Fibroblast of lung (primary cell): Measurements from ENCODE around the gene PYY.
A peak's percentile ranks its signal among the peaks of the same experiment; 100 is the strongest.

ENCODE experiments used
- EZH2 ChIP-seq: IDR thresholded peaks from 2 replicates; pipeline ENCODE4 v1.5.1; 2012; ENCODE audit warnings: low read length, control low read depth, mild to moderate bottlenecking; ENCODE audit errors: missing control alignments
- TF ChIP-seq, protein P1 (sequence below), 2 donors: IDR thresholded peaks in 1 of 2; conservative IDR thresholded peaks in 1 of 2; 1 replicate in 1 of 2; 2 replicates in 1 of 2; pipeline ENCODE4 v1.5.1; 2011 to 2012; ENCODE audit warnings: low read length in 2 of 2, control low read depth in 1 of 2, inconsistent platforms in 1 of 2, low read depth in 1 of 2, mild to moderate bottlenecking in 1 of 2

DNA sequence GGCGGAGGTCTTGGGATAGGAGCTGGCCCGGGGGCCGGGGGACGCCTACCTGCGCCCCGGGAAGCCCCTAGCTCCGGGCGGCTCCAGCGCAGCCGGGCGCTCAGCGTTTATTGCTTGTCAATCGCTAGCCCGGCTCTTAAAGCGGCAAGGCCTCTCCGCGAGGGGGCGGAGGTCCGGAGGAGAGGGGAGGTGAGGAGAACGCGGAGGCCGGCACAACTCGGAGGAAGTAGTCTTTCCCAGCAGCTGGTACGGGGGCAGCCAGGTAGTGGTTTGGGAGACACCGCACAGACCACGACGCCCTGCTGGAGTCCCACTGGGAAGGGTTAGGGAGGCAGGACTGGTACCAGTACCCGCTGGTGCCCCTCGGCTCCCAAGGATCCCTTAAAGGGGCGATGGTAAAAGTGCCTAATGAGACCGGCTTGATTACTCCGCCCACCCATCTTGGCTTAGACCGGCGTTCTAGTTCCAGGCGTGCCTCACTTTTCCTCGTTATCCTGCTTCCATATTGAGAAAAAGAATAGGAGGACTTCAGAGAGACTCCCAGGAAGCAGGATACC lies 46.2 kb downstream of the PYY start, which contains the start of gene MPP2:
- TF ChIP-seq, protein P1, sequence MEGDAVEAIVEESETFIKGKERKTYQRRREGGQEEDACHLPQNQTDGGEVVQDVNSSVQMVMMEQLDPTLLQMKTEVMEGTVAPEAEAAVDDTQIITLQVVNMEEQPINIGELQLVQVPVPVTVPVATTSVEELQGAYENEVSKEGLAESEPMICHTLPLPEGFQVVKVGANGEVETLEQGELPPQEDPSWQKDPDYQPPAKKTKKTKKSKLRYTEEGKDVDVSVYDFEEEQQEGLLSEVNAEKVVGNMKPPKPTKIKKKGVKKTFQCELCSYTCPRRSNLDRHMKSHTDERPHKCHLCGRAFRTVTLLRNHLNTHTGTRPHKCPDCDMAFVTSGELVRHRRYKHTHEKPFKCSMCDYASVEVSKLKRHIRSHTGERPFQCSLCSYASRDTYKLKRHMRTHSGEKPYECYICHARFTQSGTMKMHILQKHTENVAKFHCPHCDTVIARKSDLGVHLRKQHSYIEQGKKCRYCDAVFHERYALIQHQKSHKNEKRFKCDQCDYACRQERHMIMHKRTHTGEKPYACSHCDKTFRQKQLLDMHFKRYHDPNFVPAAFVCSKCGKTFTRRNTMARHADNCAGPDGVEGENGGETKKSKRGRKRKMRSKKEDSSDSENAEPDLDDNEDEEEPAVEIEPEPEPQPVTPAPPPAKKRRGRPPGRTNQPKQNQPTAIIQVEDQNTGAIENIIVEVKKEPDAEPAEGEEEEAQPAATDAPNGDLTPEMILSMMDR (conservative IDR thresholded peaks at IDR 0.05 in 1 of 2, IDR thresholded peaks at IDR 0.05 in 1 of 2; ENCODE audit: low read depth in 1 of 2, low read length in 2 of 2), result peak in 1 of 2 donors; percentile 25
- no peak for TF ChIP-seq EZH2
